ENCODE data around the gene TSNAX.
"Not testable (repeated sequence)": the region's sequence is repeated elsewhere in the genome, so short reads cannot be mapped to it uniquely, and the experiment has no call there.

The TSNAX gene

DNA sequence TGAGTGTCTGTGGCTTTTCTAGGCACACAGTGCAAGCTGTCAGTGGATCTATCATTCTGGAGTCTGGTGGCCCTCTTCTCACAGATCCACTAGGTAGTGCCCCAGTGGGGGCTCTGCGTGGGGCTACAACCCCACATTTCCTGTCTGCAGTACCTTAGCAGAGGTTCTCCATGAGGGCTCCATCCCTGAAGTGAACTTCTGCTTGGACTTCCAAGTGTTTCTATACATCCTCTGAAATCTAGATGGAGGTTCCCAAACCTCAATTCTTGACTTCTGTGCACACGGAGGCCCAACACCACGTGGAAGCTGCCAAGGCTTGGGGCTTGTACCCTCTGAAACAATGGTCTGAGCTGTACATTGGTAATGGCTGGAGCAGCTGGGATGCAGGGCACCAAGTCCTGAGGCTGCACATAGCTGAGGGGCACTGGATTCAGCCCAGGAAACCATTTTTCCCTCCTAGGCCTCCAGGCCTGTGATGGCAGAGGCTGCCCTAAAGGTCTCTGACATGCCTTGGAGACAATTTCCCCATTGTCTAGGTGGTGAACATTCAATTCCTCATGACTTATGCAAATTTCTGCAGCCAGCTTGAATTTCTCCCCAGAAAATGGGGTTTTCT, 29.2 kb upstream of the TSNAX start:
- Histone ChIP-seq H2AFZ (ENCODE audit: low read length, unreplicated experiment) (no peak overlapping the region), H3K4me1 (ENCODE audit: control insufficient read depth, insufficient read depth, low read length, unreplicated experiment) (peaks cover 2% of the 10 kb centered on the region), H3K79me2 (ENCODE audit: control insufficient read depth, insufficient read depth, low read length, unreplicated experiment) (no peaks in the 10 kb centered on the region), H3K27ac (ENCODE audit: low read depth, low read length) (no peak overlapping the region), H3K36me3 (ENCODE audit: insufficient read depth, low read length) (no peaks in the 10 kb centered on the region), H3K27me3 (ENCODE audit: insufficient read depth, low read length) (no peaks in the 10 kb centered on the region), H3K4me3 (ENCODE audit: low read depth, low read length) (no peak overlapping the region)

DNA sequence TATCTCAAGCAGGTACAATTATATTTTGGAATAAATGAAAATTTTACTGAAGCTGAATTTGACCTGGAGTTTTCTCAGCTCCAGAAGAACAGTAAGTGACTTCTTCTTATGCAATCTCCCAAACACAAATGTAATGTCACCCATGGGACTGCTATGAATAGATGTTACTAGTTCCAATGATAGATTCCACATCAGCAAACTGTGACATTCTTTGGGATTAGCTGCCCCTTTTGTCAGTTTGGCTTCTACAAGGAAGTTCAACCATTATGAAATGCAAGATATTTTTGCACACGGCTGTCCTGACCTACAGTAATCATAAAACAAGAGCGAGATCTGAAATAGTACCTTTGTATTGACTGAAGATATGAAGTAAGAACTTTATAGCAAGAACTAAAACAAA, 27.8 kb upstream of the TSNAX start:
- Histone ChIP-seq H2AFZ (ENCODE audit: low read length, unreplicated experiment) (no peak overlapping the region), H3K4me3 (ENCODE audit: low read depth, low read length) (no peak overlapping the region), H3K79me2 (ENCODE audit: control insufficient read depth, insufficient read depth, low read length, unreplicated experiment) (no peaks in the 10 kb centered on the region), H3K27ac (ENCODE audit: low read depth, low read length) (no peak overlapping the region), H3K27me3 (ENCODE audit: insufficient read depth, low read length) (no peaks in the 10 kb centered on the region), H3K4me1 (ENCODE audit: control insufficient read depth, insufficient read depth, low read length, unreplicated experiment) (no peaks in the 10 kb centered on the region), H3K36me3 (ENCODE audit: insufficient read depth, low read length) (no peaks in the 10 kb centered on the region)

DNA sequence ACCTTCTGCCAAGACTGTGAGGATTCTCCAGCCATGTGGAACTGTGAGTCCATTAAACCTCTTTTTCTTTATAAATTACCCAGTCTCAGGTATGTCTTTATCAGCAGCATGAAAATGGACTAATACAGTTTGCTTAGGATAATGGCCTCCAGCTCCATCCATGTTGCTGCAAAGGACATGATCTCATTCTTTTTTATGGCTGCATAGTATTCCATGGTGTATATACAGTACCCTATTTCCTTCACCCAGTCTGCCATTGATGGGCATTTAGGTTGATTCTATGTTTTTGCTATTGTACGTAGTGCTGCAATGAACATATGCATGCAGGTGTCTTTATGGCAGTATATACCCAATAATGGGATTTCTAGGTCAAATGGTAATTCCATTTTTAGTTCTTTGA, 25.3 kb upstream of the TSNAX start:
- H3K4me1 ChIP-seq (ENCODE audit: control insufficient read depth, insufficient read depth, low read length, unreplicated experiment); H3K79me2 ChIP-seq (ENCODE audit: control insufficient read depth, insufficient read depth, low read length, unreplicated experiment); H3K27ac ChIP-seq (ENCODE audit: low read depth, low read length); H2AFZ ChIP-seq (ENCODE audit: low read length, unreplicated experiment); H3K4me3 ChIP-seq (ENCODE audit: low read depth, low read length); H3K27me3 ChIP-seq (ENCODE audit: insufficient read depth, low read length); H3K36me3 ChIP-seq (ENCODE audit: insufficient read depth, low read length): not testable (repeated sequence)

- H2AFZ ChIP-seq (ENCODE audit: low read length, unreplicated experiment): peak overlapping the region; percentile 68
- no peak overlapping the region for H3K27ac ChIP-seq (ENCODE audit: low read depth, low read length)
- no peak overlapping the region for H3K4me3 ChIP-seq (ENCODE audit: low read depth, low read length)
- no peaks in the 10 kb centered on the region for H3K79me2 ChIP-seq (ENCODE audit: control insufficient read depth, insufficient read depth, low read length, unreplicated experiment)
- H3K27me3 ChIP-seq (ENCODE audit: insufficient read depth, low read length): no peaks in the 10 kb centered on the region
- H3K36me3 ChIP-seq (ENCODE audit: insufficient read depth, low read length): no peaks in the 10 kb centered on the region
- H3K4me1 ChIP-seq (ENCODE audit: control insufficient read depth, insufficient read depth, low read length, unreplicated experiment): peaks cover 10% of the 10 kb centered on the region
Measured at GRCh38 chr1:231507476-231508355, 20.8 kb upstream of the TSNAX start.

- H3K4me3 ChIP-seq (ENCODE audit: low read depth, low read length): no peak overlapping the region
- no peaks in the 10 kb centered on the region for H3K79me2 ChIP-seq (ENCODE audit: control insufficient read depth, insufficient read depth, low read length, unreplicated experiment)
- H3K27ac ChIP-seq (ENCODE audit: low read depth, low read length): no peak overlapping the region
- H3K27me3 ChIP-seq (ENCODE audit: insufficient read depth, low read length): no peaks in the 10 kb centered on the region
- peaks cover 13% of the 10 kb centered on the region for H3K4me1 ChIP-seq (ENCODE audit: control insufficient read depth, insufficient read depth, low read length, unreplicated experiment)
- H3K36me3 ChIP-seq (ENCODE audit: insufficient read depth, low read length): no peaks in the 10 kb centered on the region
- peak overlapping the region; percentile 68 for H2AFZ ChIP-seq (ENCODE audit: low read length, unreplicated experiment)
Measured at GRCh38 chr1:231508497-231508896, 20.0 kb upstream of the TSNAX start.

DNA sequence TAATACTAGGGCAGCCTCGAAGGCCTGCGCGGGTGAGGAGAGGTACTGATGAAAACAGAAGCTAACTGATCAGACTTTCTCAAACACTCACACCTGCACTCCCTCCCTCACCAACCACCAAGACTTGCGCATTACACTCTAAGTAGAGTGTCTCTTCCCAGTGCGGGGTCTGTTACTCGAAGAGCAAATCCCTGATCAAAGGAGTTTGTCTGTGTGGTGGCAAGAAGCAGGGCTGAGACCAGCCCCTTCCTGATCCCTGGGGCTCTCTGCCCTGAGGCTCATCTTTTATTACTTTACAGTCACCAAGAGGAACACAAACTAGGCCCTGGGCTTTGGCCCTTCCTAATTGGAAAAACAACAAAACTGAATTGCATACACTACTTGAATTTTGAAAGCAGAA, 19.5 kb upstream of the TSNAX start:
- Histone ChIP-seq H3K27ac (ENCODE audit: low read depth, low read length) (no peak overlapping the region), H3K4me3 (ENCODE audit: low read depth, low read length) (no peak overlapping the region), H3K36me3 (ENCODE audit: insufficient read depth, low read length) (no peaks in the 10 kb centered on the region), H2AFZ (ENCODE audit: low read length, unreplicated experiment) (peak overlapping the region; percentile 68), H3K79me2 (ENCODE audit: control insufficient read depth, insufficient read depth, low read length, unreplicated experiment) (no peaks in the 10 kb centered on the region), H3K27me3 (ENCODE audit: insufficient read depth, low read length) (no peaks in the 10 kb centered on the region), H3K4me1 (ENCODE audit: control insufficient read depth, insufficient read depth, low read length, unreplicated experiment) (peaks cover 13% of the 10 kb centered on the region)

- Histone ChIP-seq H3K4me3 (ENCODE audit: low read depth, low read length) (peak overlapping the region; percentile 32), H3K36me3 (ENCODE audit: insufficient read depth, low read length) (no peaks in the 10 kb centered on the region), H2AFZ (ENCODE audit: low read length, unreplicated experiment) (peak overlapping the region; percentile 16), H3K27ac (ENCODE audit: low read depth, low read length) (peak overlapping the region; percentile 91), H3K27me3 (ENCODE audit: insufficient read depth, low read length) (no peaks in the 10 kb centered on the region), H3K79me2 (ENCODE audit: control insufficient read depth, insufficient read depth, low read length, unreplicated experiment) (no peaks in the 10 kb centered on the region), H3K4me1 (ENCODE audit: control insufficient read depth, insufficient read depth, low read length, unreplicated experiment) (peaks cover 13% of the 10 kb centered on the region)
Measured at GRCh38 chr1:231512147-231512698, 16.2 kb upstream of the TSNAX start.

GRCh38 chr1:231515748-231516147, 12.7 kb upstream of the TSNAX start:
- no peak overlapping the region for H3K4me3 ChIP-seq (ENCODE audit: low read depth, low read length)
- H3K79me2 ChIP-seq (ENCODE audit: control insufficient read depth, insufficient read depth, low read length, unreplicated experiment): no peaks in the 10 kb centered on the region
- H3K4me1 ChIP-seq (ENCODE audit: control insufficient read depth, insufficient read depth, low read length, unreplicated experiment): peaks cover 13% of the 10 kb centered on the region
- no peak overlapping the region for H3K27ac ChIP-seq (ENCODE audit: low read depth, low read length)
- H3K27me3 ChIP-seq (ENCODE audit: insufficient read depth, low read length): no peaks in the 10 kb centered on the region
- H3K36me3 ChIP-seq (ENCODE audit: insufficient read depth, low read length): no peaks in the 10 kb centered on the region
- H2AFZ ChIP-seq (ENCODE audit: low read length, unreplicated experiment): no peak overlapping the region

GRCh38 chr1:231517076-231517475, 11.4 kb upstream of the TSNAX start:
- no peaks in the 10 kb centered on the region for H3K36me3 ChIP-seq (ENCODE audit: insufficient read depth, low read length)
- H3K4me1 ChIP-seq (ENCODE audit: control insufficient read depth, insufficient read depth, low read length, unreplicated experiment): peaks cover 7% of the 10 kb centered on the region
- no peak overlapping the region for H3K4me3 ChIP-seq (ENCODE audit: low read depth, low read length)
- H3K27ac ChIP-seq (ENCODE audit: low read depth, low read length): no peak overlapping the region
- no peaks in the 10 kb centered on the region for H3K27me3 ChIP-seq (ENCODE audit: insufficient read depth, low read length)
- H2AFZ ChIP-seq (ENCODE audit: low read length, unreplicated experiment): no peak overlapping the region
- H3K79me2 ChIP-seq (ENCODE audit: control insufficient read depth, insufficient read depth, low read length, unreplicated experiment): no peaks in the 10 kb centered on the region

GRCh38 chr1:231518485-231519034, 9.9 kb upstream of the TSNAX start:
- Histone ChIP-seq H3K36me3 (ENCODE audit: insufficient read depth, low read length) (peaks cover 5% of the 10 kb centered on the region; the same call in 1 of the 2 replicates), H3K4me3 (ENCODE audit: low read depth, low read length) (no peak overlapping the region), H3K27me3 (ENCODE audit: insufficient read depth, low read length) (no peaks in the 10 kb centered on the region), H3K79me2 (ENCODE audit: control insufficient read depth, insufficient read depth, low read length, unreplicated experiment) (no peaks in the 10 kb centered on the region), H2AFZ (ENCODE audit: low read length, unreplicated experiment) (no peak overlapping the region), H3K27ac (ENCODE audit: low read depth, low read length) (no peak overlapping the region), H3K4me1 (ENCODE audit: control insufficient read depth, insufficient read depth, low read length, unreplicated experiment) (no peaks in the 10 kb centered on the region)

Measured in ACC112 (cell line).